Bronchial epithelial cell (primary cell): Measurements from ENCODE around the gene NPY4R2. TPM values are rescaled to one million over a fixed set of nuclear protein-coding genes. Genes with fewer than 3 reads are reported as not detected.
"Not testable (repeated sequence)": the region's sequence is repeated elsewhere in the genome, so short reads cannot be mapped to it uniquely, and the experiment has no call there.

Experiments
- DNase-seq: peaks from one replicate; pipeline ENCODE4 v3.0.0-alpha.2; 2010; ENCODE audit warnings: low read depth
- FAIRE-seq: peaks from 2 replicates; lab custom pipeline; 2011; peaks lifted over from hg19 to GRCh38; lab: Jason Lieb, UNC
- H3K27me3 ChIP-seq: 2 replicates; pipeline ENCODE4 v1.5.1; 2011; ENCODE audit warnings: low read length; ENCODE audit not compliant: control insufficient read depth, insufficient read depth
- H3K36me3 ChIP-seq: 2 replicates; pipeline ENCODE4 v1.5.1; 2011; ENCODE audit warnings: low read length; ENCODE audit not compliant: control insufficient read depth, insufficient read depth
- H3K4me3 ChIP-seq: 2 replicates; pipeline ENCODE4 v1.5.1; 2011; ENCODE audit warnings: mild to moderate bottlenecking, low read depth, low read length, control low read depth
- total RNA-seq: library from RNA; depleted of rRNA; stranded (reverse); fragments of >200 nt; gene quantifications from 2 replicates; pipeline ENCODE4 v1.2.1, GENCODE V29; 2014

The NPY4R2 gene
- total RNA-seq: not detected in 2 replicates

GRCh38 chr10:47918475-47918874 is at the start of gene NPY4R2:
Gene NPY4R2, plus strand, starts transcription at chr10:47918662. Its CDS starts 3,326 bp downstream, at chr10:47921988.
- not testable (repeated sequence) for DNase-seq, H3K27me3 ChIP-seq, H3K36me3 ChIP-seq, FAIRE-seq, H3K4me3 ChIP-seq

- H3K27me3 ChIP-seq, FAIRE-seq, H3K4me3 ChIP-seq, DNase-seq, H3K36me3 ChIP-seq: not testable (repeated sequence)
These were observed 47.6 kb upstream of the NPY4R2 start for GRCh38 chr10:47870887-47871286.

- not testable (repeated sequence) for FAIRE-seq, H3K27me3 ChIP-seq, DNase-seq, H3K36me3 ChIP-seq, H3K4me3 ChIP-seq
These were observed 46.8 kb upstream of the NPY4R2 start for GRCh38 chr10:47871485-47872180.

- not testable (repeated sequence) for H3K36me3 ChIP-seq, H3K27me3 ChIP-seq, H3K4me3 ChIP-seq, FAIRE-seq, DNase-seq
These were observed 46.2 kb upstream of the NPY4R2 start for GRCh38 chr10:47872236-47872635.

GRCh38 chr10:47884239-47884638 is 34.2 kb upstream of the NPY4R2 start:
- FAIRE-seq, H3K4me3 ChIP-seq, H3K36me3 ChIP-seq, H3K27me3 ChIP-seq, DNase-seq: not testable (repeated sequence)

GRCh38 chr10:47884934-47885333 is 33.5 kb upstream of the NPY4R2 start:
- not testable (repeated sequence) for FAIRE-seq, DNase-seq, H3K36me3 ChIP-seq, H3K4me3 ChIP-seq, H3K27me3 ChIP-seq

- not testable (repeated sequence) for DNase-seq, H3K36me3 ChIP-seq, H3K4me3 ChIP-seq, FAIRE-seq, H3K27me3 ChIP-seq
These were observed 32.1 kb upstream of the NPY4R2 start for GRCh38 chr10:47886356-47886755.

GRCh38 chr10:47886827-47887226 is 31.6 kb upstream of the NPY4R2 start:
- H3K36me3 ChIP-seq, H3K4me3 ChIP-seq, FAIRE-seq, H3K27me3 ChIP-seq, DNase-seq: not testable (repeated sequence)

GRCh38 chr10:47890737-47891136 is 27.7 kb upstream of the NPY4R2 start:
- H3K4me3 ChIP-seq, FAIRE-seq, DNase-seq, H3K36me3 ChIP-seq, H3K27me3 ChIP-seq: not testable (repeated sequence)

- DNase-seq: not testable (repeated sequence)
These were observed 25.8 kb upstream of the NPY4R2 start for GRCh38 chr10:47892494-47893261.

GRCh38 chr10:47894571-47894970 is 23.9 kb upstream of the NPY4R2 start:
- H3K36me3 ChIP-seq, DNase-seq, H3K27me3 ChIP-seq, H3K4me3 ChIP-seq, FAIRE-seq: not testable (repeated sequence)

More at GRCh38 chr10:47892494-47893261, 25.8 kb upstream of the NPY4R2 start:
- not testable (repeated sequence) for FAIRE-seq, H3K27me3 ChIP-seq, H3K4me3 ChIP-seq, H3K36me3 ChIP-seq

- not testable (repeated sequence) for H3K4me3 ChIP-seq, FAIRE-seq, DNase-seq, H3K27me3 ChIP-seq, H3K36me3 ChIP-seq
These were observed 20.6 kb upstream of the NPY4R2 start for GRCh38 chr10:47897813-47898212.

GRCh38 chr10:47909333-47909732 is 9.1 kb upstream of the NPY4R2 start:
- DNase-seq, H3K36me3 ChIP-seq, FAIRE-seq, H3K27me3 ChIP-seq, H3K4me3 ChIP-seq: not testable (repeated sequence)

- not testable (repeated sequence) for FAIRE-seq, DNase-seq, H3K27me3 ChIP-seq, H3K36me3 ChIP-seq, H3K4me3 ChIP-seq
These were observed 8.0 kb upstream of the NPY4R2 start for GRCh38 chr10:47910486-47910885.
